Osteoblast (primary cell): Measurements from ENCODE around the gene ALPL. TPM values are rescaled to one million over a fixed set of nuclear protein-coding genes. Genes with fewer than 3 reads are reported as not detected.

ENCODE experiments used
- DNase-seq: peaks from one replicate; pipeline ENCODE4 v3.0.0; 2011; ENCODE audit warnings: low spot score, mixed read lengths; ENCODE audit not compliant: insufficient read length; ENCODE audit errors: missing footprints
- H2AFZ ChIP-seq: 2 replicates; pipeline ENCODE4 v1.6.0; 2011; ENCODE audit warnings: mild to moderate bottlenecking, low read length
- H3K27ac ChIP-seq: 2 replicates; pipeline ENCODE4 v1.5.1; 2011; ENCODE audit warnings: mild to moderate bottlenecking, low read depth, low read length, moderate library complexity
- H3K27me3 ChIP-seq: 2 replicates; pipeline ENCODE4 v1.6.0; 2012; ENCODE audit warnings: mild to moderate bottlenecking, control low read depth, inconsistent platforms, low read length, moderate library complexity; ENCODE audit not compliant: insufficient read depth
- H3K36me3 ChIP-seq: 2 replicates; pipeline ENCODE4 v1.5.1; 2011; ENCODE audit warnings: mild to moderate bottlenecking, low read length, control low read depth, moderate library complexity; ENCODE audit not compliant: insufficient read depth
- H3K4me1 ChIP-seq: 2 replicates; pipeline ENCODE4 v1.5.1; 2011; ENCODE audit warnings: mild to moderate bottlenecking, low read length, control low read depth, moderate library complexity; ENCODE audit not compliant: insufficient read depth
- H3K4me2 ChIP-seq: 2 replicates; pipeline ENCODE4 v1.6.0; 2011; ENCODE audit warnings: mild to moderate bottlenecking, low read length; ENCODE audit not compliant: insufficient read depth
- H3K4me3 ChIP-seq: fragments of 200-600 bp; sonication (generic); 3 replicates; pipeline ENCODE4 v1.5.1; 2012; ENCODE audit warnings: mild to moderate bottlenecking, low read length, inconsistent platforms; ENCODE audit not compliant: insufficient read depth
- H3K79me2 ChIP-seq: 2 replicates; pipeline ENCODE4 v1.6.0; 2012; ENCODE audit warnings: mild to moderate bottlenecking, low read length, control low read depth, inconsistent platforms; ENCODE audit not compliant: insufficient read depth
- H3K9me3 ChIP-seq: 2 replicates; pipeline ENCODE4 v1.5.1; 2011; ENCODE audit warnings: low read depth, low read length, control low read depth
- H4K20me1 ChIP-seq: 2 replicates; pipeline ENCODE4 v1.6.0; 2012; ENCODE audit warnings: mild to moderate bottlenecking, low read length, control low read depth; ENCODE audit not compliant: insufficient read depth
- total RNA-seq: library from RNA; depleted of rRNA; stranded (reverse); fragments of >200 nt; gene quantifications from 2 replicates; pipeline ENCODE4 v1.2.3, GENCODE V29; 2012
- TF ChIP-seq, protein P1 (sequence below): IDR thresholded peaks from 2 replicates; pipeline ENCODE4 v1.5.1; 2011; ENCODE audit warnings: mild to moderate bottlenecking, low read depth, low read length, moderate library complexity; ENCODE audit errors: extremely low read depth

Gene ALPL
- total RNA-seq, 1 donor: 8.0 TPM

DNA sequence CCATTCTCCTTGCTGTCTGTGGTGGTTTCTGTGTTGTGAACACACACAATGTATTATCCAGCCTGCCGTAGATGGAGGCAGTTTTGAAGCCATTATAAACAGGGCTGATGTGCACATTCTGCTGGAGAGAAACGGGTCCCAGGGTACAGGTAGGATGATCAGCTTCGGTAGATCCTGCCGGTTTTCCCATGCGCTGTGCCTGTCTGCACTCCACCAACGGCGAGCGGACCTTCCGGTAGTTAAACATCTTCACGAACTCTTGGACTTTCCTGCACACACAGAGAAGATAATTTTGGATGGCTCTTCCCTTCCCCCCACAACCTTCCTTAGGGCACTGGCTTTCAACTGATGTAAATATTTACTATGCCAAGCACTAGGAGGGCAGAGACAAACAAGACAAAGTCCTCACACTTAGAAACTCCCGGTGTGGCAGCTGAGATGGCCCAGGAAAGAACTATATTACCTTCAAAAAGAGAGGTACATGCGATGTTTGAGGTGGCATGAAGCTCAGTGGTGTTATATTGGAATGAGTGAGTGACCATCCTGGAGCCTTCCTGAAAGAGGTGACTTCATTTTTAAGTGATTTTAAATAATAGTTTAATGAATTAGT is 41.7 kb downstream of the ALPL start:
- no peaks in the 10 kb centered on the region for H3K27me3 ChIP-seq
- no peaks in the 10 kb centered on the region for H3K9me3 ChIP-seq
- peak overlapping the region; percentile 5 for H3K4me2 ChIP-seq
- H3K4me3 ChIP-seq: no peak overlapping the region
- no peak overlapping the region for H3K27ac ChIP-seq
- no peaks in the 10 kb centered on the region for H4K20me1 ChIP-seq
- DNase-seq: peak; percentile 65
- no peaks in the 10 kb centered on the region for H3K36me3 ChIP-seq
- TF ChIP-seq, protein P1, sequence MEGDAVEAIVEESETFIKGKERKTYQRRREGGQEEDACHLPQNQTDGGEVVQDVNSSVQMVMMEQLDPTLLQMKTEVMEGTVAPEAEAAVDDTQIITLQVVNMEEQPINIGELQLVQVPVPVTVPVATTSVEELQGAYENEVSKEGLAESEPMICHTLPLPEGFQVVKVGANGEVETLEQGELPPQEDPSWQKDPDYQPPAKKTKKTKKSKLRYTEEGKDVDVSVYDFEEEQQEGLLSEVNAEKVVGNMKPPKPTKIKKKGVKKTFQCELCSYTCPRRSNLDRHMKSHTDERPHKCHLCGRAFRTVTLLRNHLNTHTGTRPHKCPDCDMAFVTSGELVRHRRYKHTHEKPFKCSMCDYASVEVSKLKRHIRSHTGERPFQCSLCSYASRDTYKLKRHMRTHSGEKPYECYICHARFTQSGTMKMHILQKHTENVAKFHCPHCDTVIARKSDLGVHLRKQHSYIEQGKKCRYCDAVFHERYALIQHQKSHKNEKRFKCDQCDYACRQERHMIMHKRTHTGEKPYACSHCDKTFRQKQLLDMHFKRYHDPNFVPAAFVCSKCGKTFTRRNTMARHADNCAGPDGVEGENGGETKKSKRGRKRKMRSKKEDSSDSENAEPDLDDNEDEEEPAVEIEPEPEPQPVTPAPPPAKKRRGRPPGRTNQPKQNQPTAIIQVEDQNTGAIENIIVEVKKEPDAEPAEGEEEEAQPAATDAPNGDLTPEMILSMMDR: no peak
- peaks cover 30% of the 10 kb centered on the region for H3K4me1 ChIP-seq
- H2AFZ ChIP-seq: no peak overlapping the region
- H3K79me2 ChIP-seq: no peaks in the 10 kb centered on the region

DNA sequence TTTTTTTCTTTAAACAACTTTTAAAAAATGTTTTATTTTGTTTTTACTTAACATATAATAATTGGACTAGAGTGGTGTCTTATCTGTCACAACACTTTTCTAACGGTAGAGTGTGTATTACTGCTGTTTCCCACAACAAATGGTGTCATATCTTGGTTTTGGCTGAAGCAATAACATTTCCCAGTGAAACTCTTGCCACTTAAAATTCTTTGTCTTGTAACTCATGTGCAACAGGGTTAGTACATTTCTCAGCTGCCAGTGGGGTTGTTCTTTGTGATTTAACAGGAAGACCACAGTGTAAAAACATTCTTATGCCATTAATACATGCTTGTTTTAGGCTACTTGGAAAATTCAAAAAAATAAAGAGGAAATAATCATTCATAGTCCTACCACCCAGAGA is 43.5 kb downstream of the ALPL start:
- H3K4me3 ChIP-seq: no peak overlapping the region
- TF ChIP-seq, protein P1: no peak
- no peaks in the 10 kb centered on the region for H3K79me2 ChIP-seq
- H3K27ac ChIP-seq: peak overlapping the region; percentile 98
- H3K4me2 ChIP-seq: peak overlapping the region; percentile 17
- H3K4me1 ChIP-seq: peaks cover 30% of the 10 kb centered on the region
- H3K9me3 ChIP-seq: no peaks in the 10 kb centered on the region
- peak; percentile 98 for DNase-seq
- H4K20me1 ChIP-seq: no peaks in the 10 kb centered on the region
- H3K27me3 ChIP-seq: peaks cover 4% of the 10 kb centered on the region
- H2AFZ ChIP-seq: no peak overlapping the region
- peaks cover 9% of the 10 kb centered on the region for H3K36me3 ChIP-seq

DNA sequence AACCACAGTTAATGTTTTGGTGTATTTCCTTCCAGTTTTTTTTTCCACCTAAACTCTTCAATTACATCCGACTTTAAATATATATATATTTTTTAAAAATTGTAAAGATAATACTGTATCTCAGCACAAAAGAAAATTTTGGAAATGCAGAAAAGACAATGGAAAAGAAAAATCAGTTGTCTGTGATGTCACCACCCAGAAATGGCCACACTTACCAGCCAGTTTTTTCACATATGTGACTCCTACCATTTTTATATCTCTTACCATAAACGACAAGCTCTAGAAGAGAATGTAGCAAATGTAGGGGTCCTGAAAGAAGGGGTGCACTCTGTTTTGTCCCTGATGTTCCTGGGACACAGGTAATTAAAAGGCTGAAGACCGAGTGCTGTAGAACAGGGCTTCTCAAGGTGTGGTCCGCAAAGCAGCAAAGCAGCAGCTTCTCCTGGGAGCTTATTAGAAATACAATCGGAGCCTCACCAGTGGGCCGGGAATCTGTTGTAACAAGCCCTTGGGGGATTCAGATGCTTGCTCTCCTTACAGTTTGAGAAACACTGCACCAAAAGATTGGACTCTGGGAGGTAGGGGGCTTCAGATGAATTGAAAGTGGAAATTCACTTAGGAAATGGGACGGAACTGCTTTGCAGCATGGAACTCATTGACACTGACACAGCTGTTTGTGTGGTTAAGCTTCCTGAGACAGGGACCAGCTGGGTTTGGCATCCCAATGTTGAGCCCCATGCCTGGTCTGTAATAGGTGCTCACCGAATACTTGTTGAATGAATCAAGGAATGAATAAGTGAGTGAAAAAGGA is 44.1 kb downstream of the ALPL start:
- Histone ChIP-seq H3K4me3 (peak overlapping the region; percentile 57), H2AFZ (peak overlapping the region; percentile 46), H3K79me2 (no peaks in the 10 kb centered on the region), H3K4me2 (peak overlapping the region; percentile 84), H4K20me1 (no peaks in the 10 kb centered on the region), H3K27me3 (peaks cover 4% of the 10 kb centered on the region), H3K4me1 (peaks cover 30% of the 10 kb centered on the region), H3K36me3 (peaks cover 9% of the 10 kb centered on the region), H3K27ac (peak overlapping the region; percentile 98), H3K9me3 (no peaks in the 10 kb centered on the region)
- TF ChIP-seq, protein P1: no peak
- peak; percentile 90 for DNase-seq
